ENCODE data around the gene MACROD2. TPM values are rescaled to one million over a fixed set of nuclear protein-coding genes. Genes with fewer than 3 reads are reported as not detected.

The MACROD2 gene
- total RNA-seq, 2 donors from 2014 or later = 0.94 to 10.4 TPM

DNA sequence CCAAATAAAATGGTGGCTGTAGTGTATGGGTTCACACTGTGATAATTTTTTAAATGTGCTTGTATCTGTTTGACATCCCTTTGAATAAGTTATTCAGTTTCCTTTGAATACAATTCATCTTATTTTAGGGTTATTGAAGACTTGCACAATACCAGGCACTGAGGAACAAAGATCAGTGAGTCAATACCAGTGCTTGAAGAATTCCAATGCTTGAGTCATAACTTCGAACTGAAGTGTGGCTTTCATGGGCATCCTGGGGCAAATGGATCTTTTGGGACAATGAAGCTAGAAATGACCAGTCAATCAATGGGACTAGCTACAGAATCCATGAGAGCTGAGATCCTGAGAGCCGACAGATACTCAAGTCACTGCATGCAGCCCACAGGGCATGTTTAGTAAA lies 692.0 kb downstream of the MACROD2 start:
- no peak for DNase-seq (ENCODE audit: low spot score)
- Histone ChIP-seq H3K4me1 (no peaks in the 10 kb centered on the region), H3K9me3 (no peaks in the 10 kb centered on the region), H3K36me3 (no peaks in the 10 kb centered on the region), H3K27ac (no peak overlapping the region), H3K4me3 (no peak overlapping the region), H3K27me3 (no peaks in the 10 kb centered on the region)
- TF ChIP-seq, protein P1, sequence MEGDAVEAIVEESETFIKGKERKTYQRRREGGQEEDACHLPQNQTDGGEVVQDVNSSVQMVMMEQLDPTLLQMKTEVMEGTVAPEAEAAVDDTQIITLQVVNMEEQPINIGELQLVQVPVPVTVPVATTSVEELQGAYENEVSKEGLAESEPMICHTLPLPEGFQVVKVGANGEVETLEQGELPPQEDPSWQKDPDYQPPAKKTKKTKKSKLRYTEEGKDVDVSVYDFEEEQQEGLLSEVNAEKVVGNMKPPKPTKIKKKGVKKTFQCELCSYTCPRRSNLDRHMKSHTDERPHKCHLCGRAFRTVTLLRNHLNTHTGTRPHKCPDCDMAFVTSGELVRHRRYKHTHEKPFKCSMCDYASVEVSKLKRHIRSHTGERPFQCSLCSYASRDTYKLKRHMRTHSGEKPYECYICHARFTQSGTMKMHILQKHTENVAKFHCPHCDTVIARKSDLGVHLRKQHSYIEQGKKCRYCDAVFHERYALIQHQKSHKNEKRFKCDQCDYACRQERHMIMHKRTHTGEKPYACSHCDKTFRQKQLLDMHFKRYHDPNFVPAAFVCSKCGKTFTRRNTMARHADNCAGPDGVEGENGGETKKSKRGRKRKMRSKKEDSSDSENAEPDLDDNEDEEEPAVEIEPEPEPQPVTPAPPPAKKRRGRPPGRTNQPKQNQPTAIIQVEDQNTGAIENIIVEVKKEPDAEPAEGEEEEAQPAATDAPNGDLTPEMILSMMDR (IDR thresholded peaks at IDR 0.05) = no peak

DNA sequence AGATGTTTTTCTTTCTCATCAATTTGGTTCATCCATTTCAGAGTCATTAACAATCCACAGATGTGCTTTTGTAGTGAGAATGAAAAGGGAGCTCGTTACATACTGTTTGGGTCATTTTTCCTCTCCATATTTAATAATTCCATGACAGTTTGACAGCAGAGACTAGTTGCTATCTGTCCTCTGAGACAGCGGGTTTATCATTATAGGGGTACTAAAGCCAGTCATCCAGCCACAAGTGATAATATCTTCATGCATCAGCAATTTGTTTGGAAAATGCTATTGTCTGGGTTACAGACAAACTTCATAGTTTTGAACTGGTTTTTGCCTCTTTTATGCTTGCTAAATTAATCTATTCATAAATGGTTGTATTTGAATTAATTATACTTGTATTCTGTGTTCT lies 692.7 kb downstream of the MACROD2 start:
- H3K9me3 ChIP-seq = no peaks in the 10 kb centered on the region
- no peak overlapping the region for H3K4me3 ChIP-seq
- no peaks in the 10 kb centered on the region for H3K4me1 ChIP-seq
- TF ChIP-seq, protein P1 (IDR thresholded peaks at IDR 0.05) = no peak
- H3K27ac ChIP-seq = no peak overlapping the region
- no peaks in the 10 kb centered on the region for H3K27me3 ChIP-seq
- no peaks in the 10 kb centered on the region for H3K36me3 ChIP-seq
- DNase-seq (ENCODE audit: low spot score) = no peak

DNA sequence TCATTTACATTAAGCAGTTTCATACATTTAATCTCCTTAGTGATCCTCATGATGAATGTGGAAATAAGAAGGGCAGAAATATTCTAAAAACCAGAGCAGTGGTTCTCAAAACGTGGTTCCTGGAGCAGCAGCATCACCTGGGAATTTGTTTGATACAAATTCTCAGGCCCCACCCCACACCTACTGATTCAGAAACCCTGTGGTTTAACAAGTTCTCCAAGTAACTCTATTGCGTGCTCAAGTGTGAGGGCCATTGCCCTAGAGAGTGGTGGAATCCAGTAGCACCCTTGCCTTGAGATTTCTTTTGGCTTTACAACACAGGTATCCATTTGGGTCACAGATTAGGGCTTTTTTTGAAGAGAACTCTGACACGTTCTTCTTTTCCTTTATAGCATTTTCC lies 696.7 kb downstream of the MACROD2 start:
- Histone ChIP-seq H3K4me1 (no peaks in the 10 kb centered on the region), H3K9me3 (no peaks in the 10 kb centered on the region), H3K36me3 (no peaks in the 10 kb centered on the region), H3K27me3 (no peaks in the 10 kb centered on the region), H3K4me3 (no peak overlapping the region), H3K27ac (no peak overlapping the region)
- no peak for DNase-seq (ENCODE audit: low spot score)
- TF ChIP-seq, protein P1 (IDR thresholded peaks at IDR 0.05) = no peak

DNA sequence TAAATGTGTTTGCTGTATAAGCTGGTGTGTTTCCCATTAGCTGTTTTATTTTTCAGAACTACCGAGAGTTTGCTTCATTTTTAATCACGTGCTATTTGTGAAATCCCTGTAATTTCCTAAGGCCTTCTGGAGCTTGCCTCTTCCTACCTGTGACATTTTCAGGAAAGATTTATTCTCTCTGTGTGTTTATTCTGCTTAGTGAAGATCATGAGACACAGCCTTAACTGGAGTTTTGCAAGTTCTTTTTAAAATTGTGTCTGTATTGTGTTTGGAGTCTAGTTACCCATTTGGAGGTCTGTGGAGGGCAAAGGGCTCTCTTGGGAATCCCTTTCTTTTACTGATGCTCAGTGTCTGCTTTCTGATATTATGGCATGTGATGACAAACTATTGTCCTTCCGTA lies 701.2 kb downstream of the MACROD2 start:
- H3K9me3 ChIP-seq = no peaks in the 10 kb centered on the region
- H3K4me3 ChIP-seq = no peak overlapping the region
- TF ChIP-seq, protein P1 (IDR thresholded peaks at IDR 0.05) = no peak
- no peak overlapping the region for H3K27ac ChIP-seq
- no peak for DNase-seq (ENCODE audit: low spot score)
- no peaks in the 10 kb centered on the region for H3K4me1 ChIP-seq
- H3K36me3 ChIP-seq = no peaks in the 10 kb centered on the region
- H3K27me3 ChIP-seq = no peaks in the 10 kb centered on the region

DNA sequence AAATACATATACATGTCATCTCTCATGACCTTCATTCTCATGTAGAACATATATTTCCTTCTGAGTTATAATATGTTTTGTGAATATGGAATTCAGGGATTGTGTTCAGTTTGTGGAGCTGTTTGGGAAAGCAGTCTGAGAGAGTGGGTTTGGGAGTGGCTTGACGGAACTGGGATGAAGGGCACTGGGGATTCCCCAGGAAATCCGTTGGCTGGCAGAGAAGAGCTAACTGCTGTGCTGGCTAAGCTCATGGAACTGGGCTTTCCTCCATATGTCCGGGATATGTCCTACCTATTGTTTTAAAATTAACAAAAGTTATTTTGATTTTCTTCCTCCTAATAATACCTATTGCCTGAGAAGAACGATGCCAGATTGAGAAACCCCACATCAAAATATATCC lies 701.6 kb downstream of the MACROD2 start:
- TF ChIP-seq, protein P1 (IDR thresholded peaks at IDR 0.05) = no peak
- Histone ChIP-seq H3K27ac (no peak overlapping the region), H3K36me3 (no peaks in the 10 kb centered on the region), H3K4me1 (no peaks in the 10 kb centered on the region), H3K9me3 (no peaks in the 10 kb centered on the region), H3K27me3 (no peaks in the 10 kb centered on the region), H3K4me3 (no peak overlapping the region)
- no peak for DNase-seq (ENCODE audit: low spot score)

DNA sequence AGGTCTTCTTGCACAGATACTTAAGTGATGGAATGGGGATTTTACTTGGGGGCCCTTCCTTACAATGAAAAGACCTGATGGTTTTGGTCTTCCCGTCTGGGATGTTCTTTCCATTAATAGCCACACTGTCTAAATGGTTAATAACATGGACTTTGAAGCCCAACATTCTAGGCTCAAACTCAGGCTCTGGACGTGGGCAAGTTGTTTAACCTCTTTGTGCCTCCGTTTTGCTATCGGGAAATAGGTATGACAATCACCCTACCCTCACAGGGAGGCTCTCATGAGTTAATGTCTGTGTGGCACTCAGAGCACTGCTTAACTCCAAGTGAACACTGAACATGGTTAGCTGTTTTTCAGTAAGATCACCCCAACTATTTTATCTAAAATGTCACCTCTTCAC lies 702.8 kb downstream of the MACROD2 start:
- no peaks in the 10 kb centered on the region for H3K4me1 ChIP-seq
- H3K9me3 ChIP-seq = no peaks in the 10 kb centered on the region
- no peaks in the 10 kb centered on the region for H3K36me3 ChIP-seq
- TF ChIP-seq, protein P1 (IDR thresholded peaks at IDR 0.05) = no peak
- no peak overlapping the region for H3K4me3 ChIP-seq
- no peaks in the 10 kb centered on the region for H3K27me3 ChIP-seq
- DNase-seq (ENCODE audit: low spot score) = no peak
- H3K27ac ChIP-seq = no peak overlapping the region

Data from right atrium auricular region (tissue), 2 donors.